ENCODE results near the gene USPL1.
"Not testable (repeated sequence)": the region's sequence is repeated elsewhere in the genome, so short reads cannot be mapped to it uniquely, and the experiment has no call there.

Gene USPL1

DNA sequence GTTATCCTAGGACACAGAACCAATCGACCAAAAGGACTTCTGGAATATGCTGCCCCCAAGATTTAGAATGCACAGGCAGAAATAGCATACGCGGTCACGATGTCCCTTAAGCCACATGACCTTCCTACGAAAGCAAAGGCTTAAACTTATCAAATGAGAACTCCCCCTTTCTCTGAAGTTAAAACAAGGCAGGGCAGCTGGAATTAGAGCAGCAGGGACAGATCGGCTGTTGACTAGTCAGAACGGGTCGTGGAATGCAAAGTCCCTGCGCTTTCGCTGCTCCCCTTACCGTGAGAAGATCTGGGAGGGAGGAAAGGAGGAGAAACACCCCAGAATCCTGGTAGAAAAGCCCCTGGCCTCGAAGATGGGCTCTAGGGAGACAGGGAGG lies 799 bp upstream of the USPL1 start:
- FAIRE-seq: peak; percentile 88

- FAIRE-seq: no peak
Measured at GRCh38 chr13:30618186-30618929, 638 bp downstream of the USPL1 start.

DNA sequence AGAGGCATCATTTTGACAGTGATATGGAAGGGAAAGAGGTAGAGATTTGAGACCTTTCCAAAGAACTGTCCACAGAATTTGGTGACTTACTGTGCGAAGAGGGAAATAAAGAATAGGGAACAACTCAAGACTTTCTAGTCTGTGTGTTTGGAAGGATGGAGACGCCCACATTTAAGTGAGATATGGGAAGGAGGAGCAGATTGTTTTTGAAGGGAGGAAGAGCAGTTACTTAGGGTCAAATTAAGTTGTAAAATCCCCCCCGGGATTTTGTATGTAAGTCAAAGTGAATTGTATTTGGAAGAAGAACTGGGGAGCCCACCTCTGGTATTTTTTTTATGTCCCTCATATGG lies 1.2 kb downstream of the USPL1 start:
- FAIRE-seq: no peak

- no peak for FAIRE-seq
Measured at GRCh38 chr13:30619731-30620130, 2.0 kb downstream of the USPL1 start.

DNA sequence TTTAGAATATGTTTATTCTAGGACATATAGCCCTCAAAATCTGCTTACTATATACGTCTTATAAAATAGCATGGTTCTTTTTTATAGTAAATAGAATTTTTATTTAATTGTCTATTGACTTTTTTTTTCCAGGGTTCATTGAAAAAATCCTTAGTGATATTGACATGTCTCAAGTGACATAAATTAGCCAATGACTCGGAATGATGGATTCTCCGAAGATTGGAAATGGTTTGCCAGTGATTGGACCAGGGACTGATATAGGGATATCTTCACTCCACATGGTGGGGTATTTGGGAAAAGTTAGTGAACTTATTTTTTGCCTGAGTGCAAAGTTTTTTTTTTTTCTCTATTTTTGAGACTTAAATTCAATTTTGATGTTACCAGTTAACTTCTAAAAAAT lies 3.2 kb downstream of the USPL1 start:
- no peak for FAIRE-seq

GRCh38 chr13:30622551-30622950 lies 4.8 kb downstream of the USPL1 start:
- no peak for FAIRE-seq

- no peak for FAIRE-seq
Measured at GRCh38 chr13:30623392-30623791, 5.7 kb downstream of the USPL1 start.

DNA sequence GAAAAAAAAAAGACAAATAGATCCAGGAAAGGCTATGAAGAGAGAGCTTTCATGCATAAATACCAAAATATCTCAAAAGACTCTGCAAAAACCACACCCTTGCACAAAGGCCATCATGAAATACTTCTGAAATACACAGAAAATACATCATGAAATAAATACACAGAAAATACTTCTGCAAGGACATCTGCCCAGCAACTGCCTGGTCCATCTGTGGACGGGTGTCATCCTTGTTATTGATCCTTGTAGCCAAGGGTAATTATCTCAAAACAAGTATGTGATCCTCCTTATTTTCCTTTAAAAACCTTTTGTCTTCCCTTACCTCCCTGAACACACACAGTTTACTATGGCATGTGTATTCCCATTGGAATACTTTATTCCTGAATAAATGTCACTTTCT lies 6.9 kb downstream of the USPL1 start:
- FAIRE-seq: no peak

DNA sequence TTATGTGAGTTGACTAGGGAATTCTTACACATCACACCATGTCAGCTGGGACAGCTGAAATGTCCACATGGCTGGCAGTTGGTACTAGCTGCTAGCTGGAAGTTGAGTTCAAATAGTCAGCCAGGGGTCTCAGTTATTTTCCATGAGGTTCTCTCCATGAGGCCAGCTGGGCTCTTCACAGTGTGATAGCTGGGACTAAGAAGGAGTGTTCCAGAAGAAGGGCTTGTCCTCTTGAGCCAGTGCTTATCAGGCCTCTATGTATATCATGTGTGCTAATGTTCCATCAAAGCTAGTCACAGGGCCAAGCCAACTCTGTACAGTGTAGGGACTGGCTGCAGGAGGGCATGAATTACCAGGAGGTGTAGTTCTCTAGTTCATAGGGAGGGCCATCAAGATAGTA lies 11.8 kb downstream of the USPL1 start:
- no peak for FAIRE-seq

DNA sequence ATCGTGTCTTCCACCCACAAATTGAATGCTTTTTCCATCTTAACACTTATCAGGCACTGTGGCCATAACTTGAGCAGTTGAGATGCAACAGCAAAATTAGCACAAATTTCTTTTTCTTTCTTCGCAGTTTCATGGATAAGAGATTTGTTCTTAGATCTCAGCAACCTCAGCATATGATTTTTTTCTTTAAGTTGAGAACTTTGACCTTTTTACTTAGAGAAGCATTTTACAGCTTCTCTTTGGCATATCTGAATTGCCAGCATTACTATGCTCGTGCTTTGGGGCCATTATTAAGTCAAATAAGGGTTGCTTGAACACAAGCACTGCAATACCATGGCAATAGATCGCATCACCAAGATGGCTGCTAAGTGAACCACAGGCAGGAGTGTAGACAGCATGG lies 16.1 kb downstream of the USPL1 start:
- no peak for FAIRE-seq

DNA sequence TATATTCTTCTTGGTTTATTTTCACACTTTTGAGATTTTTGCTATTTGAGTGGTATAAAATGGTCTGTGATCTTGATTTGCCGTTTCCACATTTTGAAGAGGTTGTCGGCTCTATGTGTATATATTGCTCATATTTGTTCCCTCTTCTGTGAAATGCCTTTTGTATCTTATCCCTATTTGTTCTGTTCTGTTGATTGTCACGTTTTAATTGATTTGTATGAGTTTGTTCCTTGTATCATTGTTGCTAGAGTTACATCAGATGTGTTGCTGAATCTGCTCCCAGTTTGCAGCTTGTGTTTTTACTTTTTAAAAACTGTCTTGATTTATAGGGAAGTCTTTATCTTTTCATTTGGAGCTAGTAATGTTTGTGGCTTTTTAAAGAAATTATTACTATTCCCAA lies 17.1 kb downstream of the USPL1 start:
- FAIRE-seq: no peak

GRCh38 chr13:30638301-30638700 lies 20.6 kb downstream of the USPL1 start:
- no peak for FAIRE-seq

DNA sequence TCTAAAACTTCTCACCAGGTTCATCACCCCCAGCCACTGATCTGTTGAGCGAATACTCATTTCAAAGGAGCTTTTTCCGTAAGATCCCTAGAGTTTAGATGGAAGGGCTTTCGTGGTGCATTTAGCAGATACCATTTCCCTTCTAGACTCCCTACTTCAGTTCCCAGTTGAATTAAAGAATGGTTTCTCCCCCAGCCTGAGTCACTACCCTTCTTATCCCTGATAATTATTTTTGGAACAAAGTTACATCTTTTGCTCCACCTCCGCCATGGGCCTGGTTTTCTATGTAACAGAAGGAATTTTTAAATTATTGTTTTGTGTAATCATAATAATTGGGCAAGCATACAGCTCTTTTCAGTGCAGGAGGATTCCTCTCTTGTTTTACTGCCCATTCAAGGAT lies 22.0 kb downstream of the USPL1 start:
- FAIRE-seq: no peak

GRCh38 chr13:30641173-30641572 lies 23.5 kb downstream of the USPL1 start:
- FAIRE-seq: not testable (repeated sequence)

- no peak for FAIRE-seq
Measured at GRCh38 chr13:30645629-30646028, 27.9 kb downstream of the USPL1 start.

GRCh38 chr13:30647420-30647819 lies 29.7 kb downstream of the USPL1 start:
- FAIRE-seq: no peak

GRCh38 chr13:30647824-30648521 lies 30.3 kb downstream of the USPL1 start:
- FAIRE-seq: no peak

GRCh38 chr13:30648522-30649012 lies 30.8 kb downstream of the USPL1 start:
- FAIRE-seq: no peak

DNA sequence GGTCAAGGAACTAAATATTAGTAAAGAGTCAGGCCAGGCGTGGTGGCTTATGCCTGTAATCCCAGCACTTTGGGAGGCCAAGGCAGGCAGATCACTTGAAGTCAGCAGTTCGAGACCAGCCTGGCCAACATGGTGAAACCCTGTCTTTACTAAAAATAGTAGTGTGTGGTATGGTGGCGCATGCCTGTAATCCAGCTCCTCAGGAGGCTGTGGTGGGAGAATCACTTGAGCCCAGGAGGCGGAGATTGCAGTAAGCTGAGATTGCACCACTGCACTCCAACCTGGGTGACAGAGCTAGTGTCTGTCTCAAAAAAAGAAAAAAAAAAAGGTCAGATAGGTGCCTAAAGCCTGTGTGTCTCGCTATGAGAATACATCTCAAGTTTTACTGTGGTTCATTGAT lies 33.9 kb downstream of the USPL1 start:
- not testable (repeated sequence) for FAIRE-seq

GRCh38 chr13:30652746-30653386 lies 35.1 kb downstream of the USPL1 start:
- FAIRE-seq: no peak

DNA sequence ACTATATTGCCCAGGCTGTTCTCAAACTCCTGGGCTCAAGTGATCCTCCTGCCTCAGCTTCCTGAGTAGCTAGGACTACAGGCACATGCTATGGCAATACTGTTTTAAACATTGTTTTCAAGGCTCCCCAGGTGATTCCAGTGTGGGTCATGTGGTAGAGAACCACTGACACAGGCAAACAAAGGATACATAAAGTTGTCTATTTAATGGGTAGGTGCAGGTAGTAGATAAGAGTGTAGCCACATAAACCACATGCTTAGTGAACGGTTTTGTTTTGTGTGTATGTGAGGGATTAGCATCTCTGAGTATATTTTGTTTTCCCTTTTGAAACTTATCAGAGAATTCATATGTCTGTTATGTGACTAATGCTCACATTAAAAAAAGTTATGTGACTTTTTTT lies 36.7 kb downstream of the USPL1 start:
- FAIRE-seq: no peak

GRCh38 chr13:30656178-30656577 lies 38.5 kb downstream of the USPL1 start:
- no peak for FAIRE-seq

DNA sequence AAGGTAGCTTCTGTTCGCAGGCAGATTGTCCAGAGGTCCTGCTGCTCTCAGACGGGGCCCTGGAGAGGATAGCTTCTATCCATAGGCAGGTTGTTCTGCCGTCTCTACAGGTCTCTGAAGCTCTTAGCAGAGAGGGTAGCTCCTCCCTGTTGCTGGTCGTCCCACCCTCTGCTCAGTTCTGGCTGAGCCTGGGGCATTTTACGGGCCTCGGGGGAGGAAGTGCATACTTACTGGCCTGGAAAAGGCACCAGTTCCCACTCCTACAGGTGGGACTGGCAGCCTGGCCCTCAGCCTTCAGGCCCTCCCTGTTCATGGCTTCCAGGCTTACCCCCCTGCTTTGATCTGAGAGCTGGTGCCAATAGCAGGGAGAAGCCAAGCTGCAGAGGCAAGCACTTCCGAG lies 42.3 kb downstream of the USPL1 start:
- no peak for FAIRE-seq

- FAIRE-seq: no peak
Measured at GRCh38 chr13:30660796-30661195, 43.1 kb downstream of the USPL1 start.

Data from A204.1 (cell line).